Measurements from ENCODE around the gene ANO1.
"Not testable (repeated sequence)": the region's sequence is repeated elsewhere in the genome, so short reads cannot be mapped to it uniquely, and the experiment has no call there.

ANO1 gene
- 0 to 3.3 (median 0) reads per million in 17 experiments for total RNA-seq

DNA sequence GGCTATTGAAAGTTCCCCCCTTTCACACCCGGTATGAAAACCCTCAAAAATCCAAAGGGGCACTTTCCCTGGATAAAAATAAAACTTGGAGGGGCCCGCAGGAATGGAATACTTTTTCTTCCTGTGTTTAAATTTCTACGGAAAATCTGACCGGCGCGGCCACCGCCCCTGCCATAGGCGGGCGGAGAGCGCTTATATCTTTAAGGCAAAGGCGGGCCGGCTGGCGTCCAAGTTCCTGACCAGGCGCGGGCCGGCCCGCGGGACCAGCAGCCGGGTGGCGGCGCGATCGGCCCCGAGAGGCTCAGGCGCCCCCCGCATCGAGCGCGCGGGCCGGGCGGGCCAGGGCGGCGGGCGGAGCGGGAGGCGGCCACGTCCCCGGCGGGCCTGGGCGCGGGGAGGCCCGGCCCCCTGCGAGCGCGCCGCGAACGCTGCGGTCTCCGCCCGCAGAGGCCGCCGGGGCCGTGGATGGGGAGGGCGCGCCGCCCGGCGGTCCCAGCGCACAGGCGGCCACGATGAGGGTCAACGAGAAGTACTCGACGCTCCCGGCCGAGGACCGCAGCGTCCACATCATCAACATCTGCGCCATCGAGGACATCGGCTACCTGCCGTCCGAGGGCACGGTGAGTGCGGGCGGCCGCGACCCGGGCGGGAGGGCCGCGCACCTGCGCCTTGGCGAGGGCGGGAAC lies at the start of gene ANO1:
ANO1 (plus strand) TSS at position 223 of the 686 bp plus-strand sequence; CDS start at position 513, 290 bp downstream.
- DNase-seq, result no peak

DNA sequence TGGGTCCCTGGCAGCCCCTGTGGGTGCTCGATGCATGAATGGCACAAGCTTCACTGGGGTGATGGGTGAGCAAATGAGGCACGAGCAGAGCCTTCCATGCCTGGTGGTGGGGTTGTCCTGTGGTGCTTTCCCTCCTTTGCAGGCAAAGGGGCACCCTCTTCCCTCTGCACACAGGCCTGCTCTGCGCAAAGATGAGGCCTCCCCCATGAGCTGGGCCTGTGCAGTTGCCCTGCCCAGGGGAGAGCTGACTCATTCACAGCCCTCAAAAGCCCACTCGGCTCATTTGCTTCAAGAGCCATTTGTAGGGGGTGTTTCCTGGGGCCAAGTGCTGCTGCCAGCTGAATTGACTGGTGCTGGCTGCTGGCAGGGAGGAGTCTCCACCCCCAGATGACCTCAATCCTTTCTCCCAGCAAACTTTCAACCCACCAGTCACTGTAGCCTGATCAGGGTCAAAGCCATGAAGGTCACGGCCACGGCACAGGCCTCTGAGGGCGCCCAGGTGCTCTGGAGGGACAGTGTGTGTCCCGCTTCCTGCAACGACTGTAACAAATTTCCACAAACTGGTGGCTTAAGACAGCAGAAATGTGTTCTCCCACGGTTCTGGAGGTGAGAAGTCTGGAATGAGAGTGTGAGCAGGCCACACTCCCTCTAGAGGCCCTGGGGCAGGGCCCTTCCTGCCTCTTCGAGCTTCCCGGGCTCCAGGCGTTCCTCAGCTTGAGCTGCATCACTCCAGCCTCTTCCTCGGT lies 48.8 kb upstream of the ANO1 start:
- DNase-seq, result no peak

DNA sequence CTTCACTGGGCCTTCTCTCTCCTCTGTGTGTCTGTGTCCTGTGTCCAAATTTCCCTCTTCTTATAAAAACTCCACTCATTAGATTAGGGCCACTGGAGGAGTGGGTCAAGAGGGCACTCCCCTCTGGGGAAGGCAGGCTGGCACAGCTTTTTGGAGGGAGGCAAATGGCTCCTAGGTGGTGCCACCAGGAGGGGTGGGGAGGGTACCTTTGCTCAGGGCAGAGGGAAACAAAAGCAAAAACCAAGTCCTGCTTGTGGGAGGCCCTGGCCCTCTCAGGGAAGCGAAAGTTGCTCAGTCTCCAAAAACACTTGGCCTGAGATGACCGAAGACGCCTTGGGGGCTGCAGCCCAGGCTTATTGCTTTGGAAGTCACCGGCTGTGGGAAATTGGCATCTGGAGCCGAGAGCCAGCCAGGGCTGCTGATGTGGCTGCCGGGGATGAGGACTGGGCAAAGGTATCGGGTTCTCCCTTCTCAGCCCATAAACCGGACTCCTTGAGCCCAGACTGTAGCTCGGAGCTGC lies 48.2 kb upstream of the ANO1 start:
- no peak for DNase-seq

DNA sequence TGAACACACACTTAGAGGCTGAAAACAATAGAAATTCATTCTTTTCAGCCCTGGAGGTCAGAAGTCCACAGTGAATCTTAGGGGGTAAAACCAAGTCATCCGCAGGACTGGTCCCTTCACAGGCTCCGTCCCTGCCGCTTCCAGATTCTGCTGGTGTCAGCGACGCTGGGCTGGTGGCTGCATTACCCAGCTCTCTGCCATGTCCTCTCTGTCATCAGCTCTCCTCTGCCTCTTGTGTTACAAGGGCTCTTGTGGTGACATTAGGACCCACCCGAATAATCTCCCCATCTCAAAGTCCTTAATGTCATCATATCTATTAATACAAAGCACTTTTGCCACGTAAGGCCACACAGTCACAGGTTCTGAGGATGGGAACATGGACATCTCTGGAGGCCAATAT lies 47.7 kb upstream of the ANO1 start:
- DNase-seq, result no peak

DNA sequence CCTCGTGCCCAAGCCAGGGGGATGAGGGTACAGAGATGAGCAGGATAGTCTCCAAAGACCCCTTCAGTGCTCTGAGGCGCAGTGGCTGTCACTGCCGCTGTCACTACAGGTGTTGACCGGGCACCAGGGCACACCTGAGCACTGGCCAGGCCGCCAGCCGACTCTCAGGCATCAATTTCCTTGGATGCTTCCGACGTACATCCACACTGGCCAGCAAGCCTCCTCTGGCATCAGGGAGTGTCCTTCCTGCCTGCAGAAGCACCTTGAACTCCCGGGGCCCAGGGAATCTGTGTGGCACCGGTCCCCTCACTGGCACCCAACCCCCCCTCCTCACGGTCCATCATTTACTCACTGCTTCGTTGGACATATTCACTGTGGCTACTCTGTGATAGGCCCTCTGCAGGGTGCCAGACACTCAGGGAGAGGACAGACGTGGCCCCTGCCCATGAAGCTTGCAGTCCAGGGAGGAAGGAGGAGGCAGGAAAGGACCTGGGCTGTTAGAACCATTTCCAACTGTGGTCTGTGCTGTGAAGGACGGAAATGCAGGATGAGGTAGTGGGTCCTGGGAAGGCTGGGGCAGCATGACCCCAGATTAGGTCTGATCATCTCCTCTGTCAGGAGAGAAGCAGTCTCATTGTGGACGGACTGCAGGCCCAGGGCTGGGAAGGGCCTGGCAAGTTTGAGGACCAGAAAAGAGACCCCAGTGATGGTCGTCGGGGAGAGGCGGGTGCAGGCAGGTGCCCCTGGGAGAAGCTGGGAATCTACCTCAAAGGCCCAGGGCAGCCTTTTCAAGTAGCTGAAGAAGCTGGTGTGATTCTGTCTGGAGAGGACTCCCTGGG lies 46.3 kb upstream of the ANO1 start:
- no peak for DNase-seq

DNA sequence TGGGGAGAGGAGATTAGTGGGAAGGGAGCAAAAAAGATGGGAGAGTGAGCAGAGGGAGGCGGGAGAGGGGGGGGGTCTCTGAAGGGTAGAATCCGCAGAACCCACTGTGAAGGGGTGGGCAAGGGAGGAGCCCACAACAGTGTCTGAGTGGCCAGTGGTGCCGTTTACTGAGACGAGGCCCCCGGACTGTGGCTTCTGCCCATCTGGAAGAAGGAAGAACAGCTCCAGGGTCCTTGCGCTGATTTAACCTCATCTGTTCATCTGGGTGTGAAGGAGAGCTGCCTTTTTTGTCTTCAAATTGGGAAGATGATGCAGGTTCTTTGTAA lies 45.7 kb upstream of the ANO1 start:
- DNase-seq, result no peak

DNA sequence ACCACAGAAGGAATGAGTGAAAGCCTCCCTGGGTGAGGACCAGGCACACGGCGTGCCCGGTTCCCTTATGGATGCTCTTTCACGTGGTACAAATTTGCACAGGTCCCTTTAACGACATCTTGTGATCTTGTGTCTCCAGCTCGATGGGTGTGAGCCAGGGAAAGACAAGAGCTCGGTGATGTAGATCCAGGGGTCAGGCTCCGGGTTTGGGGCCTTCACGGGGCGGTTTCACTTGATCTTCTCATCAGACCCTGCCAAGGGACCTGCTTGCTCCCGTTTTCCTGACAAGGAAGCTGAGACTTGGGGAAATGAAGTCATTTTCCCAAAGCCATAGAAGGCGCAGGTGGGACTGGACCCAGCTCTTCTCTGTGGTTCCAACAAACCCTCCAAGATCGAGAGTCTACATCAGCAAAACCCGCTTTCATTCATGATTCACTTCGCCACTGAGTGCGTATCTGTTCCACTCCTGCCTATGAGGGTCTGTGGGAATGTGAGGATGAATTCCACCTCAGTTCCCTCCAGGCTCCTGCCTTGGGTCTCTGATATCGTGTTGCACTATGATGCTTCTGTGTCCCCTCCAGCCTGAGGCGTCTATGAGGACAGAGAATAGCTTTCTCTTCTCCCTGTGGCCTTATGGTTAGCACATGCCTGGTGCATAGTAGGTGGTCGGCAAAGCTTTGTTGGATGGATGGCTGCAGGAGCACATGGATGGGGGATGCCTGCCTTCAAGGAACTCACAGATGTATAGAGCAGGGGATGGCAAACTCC lies 45.0 kb upstream of the ANO1 start:
- no peak for DNase-seq

DNA sequence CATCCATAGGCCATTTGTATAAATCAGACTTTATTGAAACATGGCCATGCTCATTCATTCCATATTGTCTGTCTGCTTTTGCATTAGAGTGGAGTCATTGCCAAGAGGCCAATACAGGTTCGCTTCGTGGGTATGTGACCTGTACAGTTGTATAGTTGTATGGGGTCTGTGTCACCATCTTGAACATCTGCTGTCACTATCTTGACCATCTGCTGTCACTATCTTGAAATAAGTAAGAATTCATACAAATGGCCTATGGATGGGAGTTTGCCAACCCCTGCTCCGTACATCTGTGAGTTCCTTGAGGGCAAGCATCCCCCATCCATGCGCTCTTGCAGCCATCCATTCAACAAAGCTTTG lies 44.4 kb upstream of the ANO1 start:
- no peak for DNase-seq

DNA sequence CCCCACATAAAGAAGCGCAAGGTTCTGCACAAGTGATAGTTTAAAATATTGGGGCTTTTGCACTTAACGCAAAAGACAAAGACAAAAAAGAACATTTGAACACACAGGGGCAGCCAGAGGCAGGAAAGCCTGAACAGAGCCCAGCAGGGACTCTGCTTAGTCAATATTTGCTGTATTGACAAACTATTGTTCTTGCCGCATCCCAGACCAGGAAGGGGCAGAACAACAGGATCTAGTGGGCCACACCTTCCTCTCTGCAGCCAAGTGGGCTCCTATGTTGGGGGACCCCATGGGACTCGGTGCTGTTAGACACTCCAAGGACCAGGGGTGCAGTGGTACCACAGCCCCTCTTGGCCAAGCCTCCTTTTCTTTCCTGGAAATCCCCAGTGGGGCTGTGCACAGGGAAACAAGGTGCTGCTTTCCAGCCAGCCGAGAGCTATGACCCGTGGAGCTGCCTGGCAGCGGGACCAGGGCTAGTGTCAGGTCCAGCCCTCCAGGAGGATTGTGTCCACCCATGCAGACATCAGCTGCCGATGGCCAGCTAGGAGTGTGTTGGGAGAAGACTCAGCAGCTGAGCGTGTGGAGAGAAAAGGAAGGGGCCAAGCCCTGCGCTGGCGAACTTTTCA lies 43.3 kb upstream of the ANO1 start:
- no peak for DNase-seq

DNA sequence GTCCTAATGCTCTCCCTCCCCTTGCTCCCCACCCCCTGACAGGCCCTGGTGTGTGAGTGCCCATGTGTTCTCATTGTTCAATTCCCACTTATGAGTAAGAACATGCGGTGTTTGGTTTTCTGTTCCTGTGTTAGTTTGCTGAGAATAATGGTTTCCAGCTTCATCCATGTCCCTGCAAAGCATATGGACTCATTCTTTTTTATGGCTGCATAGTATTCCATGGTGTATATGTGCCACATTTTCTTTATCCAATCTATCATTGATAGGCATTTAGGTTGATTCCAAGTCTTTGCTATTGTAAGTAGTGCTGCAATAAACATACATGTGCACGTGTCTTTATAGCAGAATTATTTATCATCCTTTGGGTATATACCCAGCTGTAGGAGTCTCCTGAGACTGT lies 42.5 kb upstream of the ANO1 start:
- not testable (repeated sequence) for DNase-seq

DNA sequence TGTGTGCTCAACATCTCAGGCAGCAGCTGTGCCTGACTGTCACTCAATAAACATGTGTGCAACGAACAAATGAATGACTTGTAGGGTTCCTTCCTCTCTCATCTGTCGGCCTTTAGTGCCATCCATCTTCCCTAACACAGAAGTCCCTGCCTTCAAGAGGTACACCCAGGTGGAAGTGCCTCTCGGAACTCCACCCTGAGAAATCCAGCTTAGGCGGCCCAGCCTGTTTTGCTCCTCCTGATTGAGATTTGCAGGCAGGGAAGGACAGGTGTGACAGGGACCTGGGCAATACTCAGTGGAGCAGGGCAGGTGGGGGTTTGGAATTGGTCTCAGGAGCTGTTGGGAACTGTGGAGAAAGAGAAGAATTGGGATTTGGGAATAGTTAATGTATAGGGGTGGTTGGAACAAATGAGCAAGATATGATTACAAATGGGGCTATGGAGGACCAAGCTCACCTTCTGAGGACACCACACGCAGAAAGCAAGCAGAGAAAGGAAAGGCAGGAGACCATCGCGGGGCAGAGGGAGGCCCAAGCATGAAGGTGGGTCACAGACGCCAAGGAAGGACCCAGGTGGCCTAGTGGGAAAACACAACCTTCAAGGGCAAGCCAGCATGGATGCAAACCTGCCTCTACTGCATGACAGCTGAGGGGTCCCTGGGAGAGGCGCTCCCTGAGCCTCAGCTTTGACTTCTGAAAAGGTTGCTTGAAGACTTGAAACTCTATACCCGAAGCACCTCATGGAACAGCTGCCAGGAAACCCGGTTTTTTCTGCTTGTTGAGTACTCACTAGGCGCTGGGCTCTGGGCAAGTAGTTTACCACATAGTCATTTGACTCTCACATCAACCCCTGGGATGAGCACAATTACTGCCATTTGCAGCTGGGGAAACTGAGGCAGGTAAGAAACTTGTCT lies 40.9 kb upstream of the ANO1 start:
- no peak for DNase-seq

DNA sequence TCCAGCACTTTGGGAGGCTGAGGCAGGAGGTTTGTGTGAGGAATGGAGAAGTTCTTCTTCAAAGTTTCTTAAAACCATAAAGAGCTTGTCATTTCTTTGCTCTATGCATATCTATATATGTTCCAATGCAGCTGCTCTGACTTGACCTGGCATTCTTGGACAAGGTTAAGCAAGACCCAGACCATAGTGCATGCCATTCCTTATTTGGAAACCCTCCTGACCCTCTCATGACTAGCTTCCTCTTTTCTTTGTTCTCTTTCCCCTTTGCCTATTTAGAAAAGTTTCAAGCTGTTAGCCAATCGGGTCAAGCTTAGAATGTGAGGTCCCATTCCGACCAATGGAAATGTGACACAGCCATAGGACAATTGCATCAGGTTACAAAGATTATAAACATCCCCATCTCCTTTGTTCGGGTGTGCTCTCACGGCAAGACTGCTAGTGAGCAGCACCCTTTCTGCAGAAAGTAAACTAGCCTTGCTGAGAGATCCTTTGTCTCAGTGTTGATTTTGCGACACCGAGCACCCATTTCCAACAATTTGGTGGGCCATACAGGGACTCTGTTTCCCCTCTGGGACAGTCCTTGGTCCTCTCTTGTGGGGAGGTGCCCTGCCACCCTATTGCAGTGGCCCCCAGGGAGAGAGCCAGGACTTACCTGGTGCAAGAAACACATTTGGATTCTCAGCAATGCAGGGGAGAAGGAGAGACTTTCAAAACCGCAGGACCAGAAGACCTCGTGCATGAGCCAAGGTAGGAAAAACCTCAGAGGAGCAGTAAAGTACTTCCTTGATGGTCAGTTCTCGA lies 39.9 kb upstream of the ANO1 start:
- peak in 2 of 4 experiments; percentile 5 for DNase-seq

DNA sequence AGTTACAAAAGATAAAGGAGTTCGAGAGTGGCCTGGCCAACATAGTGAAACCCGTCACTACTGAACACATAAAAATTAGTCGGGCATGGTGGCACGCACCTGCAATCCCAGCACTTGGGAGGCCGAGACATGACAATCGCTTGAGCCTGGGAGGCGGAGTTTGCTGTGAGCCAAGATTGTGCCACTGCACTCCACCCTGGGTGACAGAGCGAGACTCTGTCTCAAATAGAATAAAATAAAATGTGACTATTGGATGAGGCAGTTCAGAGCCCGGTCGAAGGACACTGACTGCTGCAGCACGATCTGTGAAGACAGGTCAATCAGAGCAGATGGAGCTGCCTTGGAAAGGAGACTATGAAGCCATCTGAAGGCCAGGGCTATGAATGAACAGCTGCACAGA lies 37.7 kb upstream of the ANO1 start:
- DNase-seq, result no peak

DNA sequence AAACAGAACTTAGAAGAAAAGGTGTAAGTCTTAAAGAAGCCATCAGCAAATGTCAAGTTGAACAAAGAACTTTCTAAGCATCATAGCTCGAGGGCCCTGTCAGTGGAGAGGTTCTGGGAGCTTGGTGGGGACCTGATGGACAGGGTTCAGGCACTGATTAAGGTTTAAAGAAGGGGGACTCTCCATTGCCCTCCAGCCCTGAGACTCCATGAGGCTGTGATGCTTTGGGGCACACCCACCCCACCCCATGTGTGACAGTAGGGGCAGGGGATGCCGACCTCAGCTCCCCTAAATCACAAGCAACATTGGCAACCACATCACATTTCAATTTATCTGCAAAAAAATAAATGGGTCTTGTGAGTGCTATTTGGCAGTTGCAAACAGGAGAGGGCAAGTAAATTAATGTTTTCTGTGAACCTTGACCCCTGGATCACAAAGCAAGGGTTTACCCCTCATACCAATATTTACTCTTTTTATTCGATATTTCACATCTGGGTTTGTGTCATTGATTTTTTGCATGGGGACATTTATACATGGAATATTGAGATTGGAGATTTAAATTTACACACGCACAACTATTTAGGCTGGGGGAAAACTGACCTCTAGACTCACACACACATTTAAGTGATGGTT lies 37.1 kb upstream of the ANO1 start:
- no peak for DNase-seq

DNA sequence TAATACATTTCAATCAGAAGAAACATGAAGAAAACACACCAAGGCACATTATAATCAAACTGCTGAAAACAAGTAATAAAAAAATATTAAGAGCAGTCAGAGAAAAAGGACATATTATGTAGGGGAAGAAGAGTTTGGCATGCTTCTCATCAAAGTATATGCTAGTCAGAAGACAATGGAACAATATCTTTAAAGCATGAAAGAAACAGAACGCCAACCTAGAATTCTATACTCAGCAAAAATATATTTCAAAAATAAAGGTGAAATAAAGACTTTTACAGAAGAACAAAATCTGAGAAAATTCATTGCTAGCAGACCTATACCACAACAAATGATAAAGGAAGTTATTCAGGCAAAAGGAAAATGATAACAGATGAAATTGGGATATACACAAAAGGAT lies 34.6 kb upstream of the ANO1 start:
- DNase-seq, result no peak

DNA sequence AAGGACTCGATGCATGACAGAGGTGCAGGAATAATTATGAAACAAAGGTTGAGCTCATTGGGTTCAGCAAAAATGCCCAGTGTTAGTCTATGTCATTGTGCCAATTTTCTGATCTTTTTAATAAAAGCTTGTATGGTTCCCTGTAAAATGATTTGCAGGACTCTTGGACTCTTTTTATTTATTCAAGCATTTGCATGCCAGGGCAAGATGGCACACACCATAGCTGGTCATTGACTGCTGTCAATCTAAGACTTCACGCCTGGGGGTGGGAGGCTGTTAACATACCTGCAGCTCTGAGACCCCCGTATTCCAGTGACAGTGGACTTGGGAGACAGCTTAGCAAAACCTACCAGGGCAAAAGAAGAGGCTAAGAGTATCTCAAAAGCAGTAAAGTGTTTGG lies 32.0 kb upstream of the ANO1 start:
- DNase-seq, result no peak

DNA sequence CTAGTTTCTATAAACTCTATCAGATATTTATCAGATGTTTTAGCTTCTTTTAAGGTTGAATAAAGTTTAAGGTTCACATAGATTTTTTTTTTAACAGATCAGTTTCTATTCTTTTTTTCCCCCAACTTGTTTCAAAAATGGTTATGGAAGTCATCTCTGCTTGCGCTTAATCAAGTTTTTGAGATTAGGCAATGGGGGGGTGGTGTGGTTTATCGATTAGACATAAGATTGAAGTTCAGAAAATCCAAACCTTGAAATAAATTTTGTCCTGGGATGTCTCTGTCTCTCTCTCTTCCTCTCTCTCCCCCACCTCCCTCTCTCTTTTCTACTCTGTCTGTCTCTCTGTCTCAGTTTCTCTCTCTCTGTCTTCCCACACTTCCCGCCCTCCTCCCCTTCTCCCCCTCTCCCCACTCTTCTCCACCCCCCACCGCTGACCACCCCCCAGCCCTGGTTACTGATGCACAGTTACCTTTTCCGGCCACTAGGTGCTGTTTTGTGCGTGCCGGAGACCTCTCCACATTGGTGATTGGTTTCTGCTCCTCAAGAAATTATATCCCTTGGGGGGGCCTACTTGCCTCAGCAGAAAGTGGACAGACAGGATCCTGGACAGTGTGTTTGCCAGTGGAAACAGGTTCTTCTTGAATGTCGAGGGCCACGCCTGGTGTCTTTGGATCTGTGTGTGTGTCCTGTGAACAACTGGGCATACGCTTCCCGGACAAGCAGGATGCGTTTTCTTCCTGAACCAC lies 29.7 kb upstream of the ANO1 start:
- no peak for DNase-seq

DNA sequence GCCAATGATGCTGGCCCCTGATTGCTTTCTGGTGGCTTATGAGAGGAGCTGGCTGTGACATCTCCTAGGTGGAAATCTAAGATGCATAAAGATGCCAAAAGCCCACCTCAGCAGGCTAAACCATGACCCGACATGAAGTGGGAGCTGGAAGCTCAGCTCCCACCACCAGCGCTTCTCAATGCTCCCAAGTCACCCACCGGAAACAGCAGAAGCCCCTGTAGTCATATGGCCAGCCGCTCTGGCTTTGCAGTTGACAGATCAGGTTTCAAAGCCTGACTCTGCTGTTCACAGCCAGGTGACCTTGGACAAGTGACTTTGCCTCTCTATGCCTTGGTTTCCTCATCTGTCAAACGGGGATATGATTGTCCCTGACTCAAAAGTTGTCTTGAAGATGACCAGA lies 29.1 kb upstream of the ANO1 start:
- DNase-seq, result no peak

DNA sequence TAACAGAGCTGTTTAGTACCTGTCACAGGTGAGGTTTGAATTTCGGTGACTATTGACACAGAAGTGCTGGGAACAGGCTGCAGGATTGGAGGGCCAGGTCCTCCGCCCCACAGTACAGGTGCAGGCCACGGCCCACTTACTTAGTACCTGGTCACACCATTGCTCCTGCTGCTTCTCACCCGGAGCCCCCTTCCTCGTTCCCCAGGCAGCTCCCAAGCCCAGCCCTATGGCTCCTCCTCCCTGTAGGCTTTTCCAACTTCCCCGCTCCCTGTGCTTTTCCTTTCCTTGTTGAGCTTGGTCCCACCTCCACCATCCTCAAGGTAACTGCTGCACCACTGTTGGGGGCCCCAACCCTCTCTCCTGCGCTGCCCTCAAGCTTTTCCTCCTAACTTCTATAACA lies 27.9 kb upstream of the ANO1 start:
- DNase-seq, result no peak

Data from suppressor macrophage (primary cell).